Esophagus squamous epithelium (tissue), 5 donors: Measurements from ENCODE around the gene SRC. TPM values are rescaled to one million over a fixed set of nuclear protein-coding genes. Genes with fewer than 3 reads are reported as not detected.

ENCODE experiments used
- DNase-seq: peaks from one replicate; lab custom pipeline; 2025; lab: John Stamatoyannopoulos, UW
- H3K27ac ChIP-seq, 4 donors: fragments of 200-600 bp; sonication (generic); one replicate each; pipeline ENCODE4 v1.5.1; 2016 to 2019; ENCODE audit warnings: mild to moderate bottlenecking in 1 of 4
- H3K27me3 ChIP-seq, 4 donors: fragments of 200-600 bp; sonication (generic); 1 replicate in 3 of 4; 2 replicates in 1 of 4; pipeline versions ENCODE4 v1.5.1 to v1.6.0; 2017 to 2021; ENCODE audit warnings: antibody characterized with exemption in 1 of 4
- H3K36me3 ChIP-seq, 3 donors: fragments of 200-600 bp; sonication (generic); one replicate each; pipeline ENCODE4 v1.5.1; 2016 to 2019
- H3K4me1 ChIP-seq, 3 donors: fragments of 200-600 bp; sonication (generic); one replicate each; pipeline ENCODE4 v1.5.1; 2017 to 2019
- H3K4me3 ChIP-seq, 4 donors: fragments of 200-600 bp; sonication (generic); 1 replicate in 3 of 4; 2 replicates in 1 of 4; pipeline ENCODE4 v1.5.1; 2016 to 2019; ENCODE audit warnings: mild to moderate bottlenecking in 2 of 4, moderate library complexity in 1 of 4
- H3K9me3 ChIP-seq, 3 donors: fragments of 200-600 bp; sonication (generic); one replicate each; pipeline ENCODE4 v1.5.1; 2016 to 2019
- CTCF ChIP-seq, 6 experiments: fragments of 450-650 bp in 4 of 6; fragments of 200-600 bp in 2 of 6; sonication (generic) in 2 of 6; IDR thresholded peaks; one replicate each; pipeline ENCODE4 v1.5.1; 2016 to 2019; ENCODE audit warnings: antibody characterized with exemption in 6 of 6, mild to moderate bottlenecking in 4 of 6, moderate library complexity in 4 of 6
- POLR2A ChIP-seq, 4 donors: fragments of 450-650 bp; IDR thresholded peaks; one replicate each; pipeline ENCODE4 v1.6.1; 2017; ENCODE audit warnings: antibody characterized with exemption in 4 of 4, mild to moderate bottlenecking in 4 of 4, moderate library complexity in 3 of 4
- WGBS, 2 donors: methylation state at CpG; one replicate each; pipeline ENCODE4 v1.1.5; 2018; 5-methylcytosine and 5-hydroxymethylcytosine counted together
- intact Hi-C: fragments of 100-400 bp; cut with DNase I; formaldehyde crosslinking; loops from one replicate; pipeline ENCODE4 v1.15.0; 2022
- total RNA-seq, 4 donors: library from RNA; depleted of rRNA; stranded (reverse); fragments of >200 nt; gene quantifications; one replicate each; pipeline ENCODE4 v1.1.0, GENCODE V29; 2016
- donor health status: DM: yes; HTN: yes; CAD: no.

SRC gene
- total RNA-seq, 4 donors from 2014 or later, result 32.4 to 46.5 (median 39.0) TPM

- Histone ChIP-seq H3K4me1 (peaks cover 6 to 82% (median 34%) of the 10 kb centered on the region in 3 donors), H3K4me3 (no peak overlapping the region), H3K36me3 (peaks cover 0 to 72% (median 4%) of the 10 kb centered on the region in 3 donors), H3K27ac (peak overlapping the region; percentile 75 to 92 (median 88)), H3K27me3 (no peaks in the 10 kb centered on the region), H3K9me3 (no peaks in the 10 kb centered on the region)
- 59 to 82% methylated on average over 5 to 7 of the region's 12 CpGs for WGBS, 2 donors
- intact Hi-C loops, result no loop called here
- no peak for DNase-seq
- no peak for TF ChIP-seq POLR2A (IDR thresholded peaks at IDR 0.05)
- TF ChIP-seq CTCF (IDR thresholded peaks at IDR 0.05), result no peak
Measured at GRCh38 chr20:37315021-37315451, 30.9 kb upstream of the SRC start.

DNA sequence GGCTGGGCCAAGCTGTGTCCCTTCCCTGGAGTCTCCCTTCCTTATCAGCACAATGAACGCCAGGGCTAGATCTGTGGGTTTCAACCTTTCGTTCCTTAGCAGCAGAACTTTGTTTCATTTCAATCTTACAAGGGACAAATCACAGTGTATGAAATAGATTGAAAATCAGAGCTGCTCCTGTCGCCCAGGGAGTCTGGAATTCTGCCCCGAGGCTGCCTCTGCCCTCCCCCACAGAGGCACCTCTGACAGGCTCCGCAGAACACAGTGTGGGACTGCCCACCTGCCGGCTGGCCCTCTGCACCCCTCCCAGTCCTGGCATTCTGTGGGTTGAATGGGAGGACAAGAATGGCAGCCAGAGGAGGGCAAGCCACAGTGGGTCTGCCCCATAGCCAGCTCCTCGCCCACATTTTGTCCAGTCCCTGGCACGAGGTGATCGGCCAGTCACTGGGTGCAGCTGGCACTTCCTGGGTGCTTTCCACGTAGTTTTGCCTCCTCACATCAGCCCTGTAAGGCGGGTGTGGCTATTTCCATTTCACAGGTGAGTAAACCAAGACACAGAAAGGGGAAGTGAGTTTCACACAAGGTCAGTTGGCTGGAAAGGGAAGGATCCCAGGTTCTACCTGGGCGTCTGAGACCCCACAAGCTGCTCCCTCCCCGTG lies 30.4 kb upstream of the SRC start:
- Histone ChIP-seq H3K27ac (peak overlapping the region; percentile 75 to 92 (median 88)), H3K27me3 (no peaks in the 10 kb centered on the region), H3K9me3 (no peaks in the 10 kb centered on the region), H3K36me3 (peaks cover 0 to 67% (median 4%) of the 10 kb centered on the region in 3 donors), H3K4me1 (peaks cover 6 to 76% (median 34%) of the 10 kb centered on the region in 3 donors), H3K4me3 (no peak overlapping the region)
- 59 to 67% methylated on average over 5 to 7 of the region's 13 CpGs for WGBS, 2 donors
- DNase-seq, result no peak
- intact Hi-C loops, result no loop called here
- TF ChIP-seq POLR2A (IDR thresholded peaks at IDR 0.05) (peak in 1 of 4 donors; percentile 16), CTCF (IDR thresholded peaks at IDR 0.05) (no peak)

DNA sequence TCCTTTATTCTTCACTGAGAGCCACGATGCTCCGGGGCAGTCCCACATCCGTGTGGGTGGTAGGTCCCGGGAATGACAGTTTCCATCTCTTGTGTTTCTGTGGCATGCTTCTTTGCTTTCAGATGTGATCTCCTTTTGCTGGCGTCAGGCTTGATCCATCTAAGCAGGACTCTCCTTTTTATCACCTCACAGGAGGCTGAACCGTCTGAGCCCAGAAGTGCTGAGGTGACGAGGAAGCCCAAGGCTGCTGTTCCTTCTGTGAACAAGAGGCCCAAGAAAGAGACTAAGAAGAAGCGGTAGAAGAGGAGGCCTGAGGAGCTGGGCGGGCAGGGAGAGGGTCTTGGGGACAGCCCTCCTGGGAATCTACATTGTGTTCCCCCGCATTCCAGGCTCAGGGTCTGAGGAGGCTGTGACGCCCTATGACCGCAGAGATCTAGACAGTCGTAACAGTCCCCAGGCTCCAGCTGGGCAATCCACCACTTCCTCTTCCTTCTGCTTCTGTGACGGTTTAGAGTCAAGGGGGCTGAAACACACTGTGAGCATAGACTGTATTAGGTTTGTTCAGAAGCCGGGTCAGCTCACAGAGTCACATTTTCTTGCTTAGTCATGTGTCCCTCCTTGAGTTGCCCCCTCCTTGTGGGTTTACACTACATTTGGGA lies 29.7 kb upstream of the SRC start:
- H3K4me3 ChIP-seq, result no peak overlapping the region
- intact Hi-C loops, result no loop called here
- no peak for TF ChIP-seq CTCF (IDR thresholded peaks at IDR 0.05)
- no peak for TF ChIP-seq POLR2A (IDR thresholded peaks at IDR 0.05)
- no peaks in the 10 kb centered on the region for H3K27me3 ChIP-seq
- no peak for DNase-seq
- peak overlapping the region; percentile 75 to 92 (median 88) for H3K27ac ChIP-seq
- WGBS, 2 donors, result 77 to 86% methylated on average over 7 to 12 of the region's 15 CpGs
- H3K9me3 ChIP-seq, result no peaks in the 10 kb centered on the region
- peaks cover 6 to 70% (median 34%) of the 10 kb centered on the region in 3 donors for H3K4me1 ChIP-seq
- peaks cover 0 to 61% (median 4%) of the 10 kb centered on the region in 3 donors for H3K36me3 ChIP-seq

DNA sequence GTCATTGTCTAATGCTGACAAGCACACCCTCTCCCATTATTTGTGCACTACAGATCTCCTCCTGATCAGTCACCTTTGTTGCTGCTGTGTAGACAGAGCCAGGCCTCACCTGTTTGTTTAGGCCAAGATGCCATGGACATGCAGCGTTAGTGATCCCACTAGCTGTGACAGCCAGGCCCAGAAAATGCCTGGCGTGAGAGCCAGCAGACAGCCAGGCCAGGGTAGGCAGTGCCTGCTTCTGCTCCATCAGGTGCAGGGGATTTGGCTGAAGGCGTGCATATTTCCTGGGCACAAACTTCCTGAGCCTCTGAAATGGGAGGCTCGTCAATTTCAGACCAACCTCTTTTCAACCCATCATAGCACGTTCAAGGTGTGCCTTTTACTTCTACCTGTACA lies 29.2 kb upstream of the SRC start:
- Histone ChIP-seq H3K27me3 (no peaks in the 10 kb centered on the region), H3K27ac (peak overlapping the region in 3 of 4 donors; percentile 87 to 92 (median 89)), H3K4me3 (no peak overlapping the region), H3K4me1 (peaks cover 6 to 64% (median 31%) of the 10 kb centered on the region in 3 donors), H3K9me3 (no peaks in the 10 kb centered on the region), H3K36me3 (peaks cover 0 to 57% (median 4%) of the 10 kb centered on the region in 3 donors)
- no peak for DNase-seq
- WGBS, 2 donors, result 78 to 83% methylated on average over 4 of the region's 5 CpGs
- intact Hi-C loops, result no loop called here
- no peak for TF ChIP-seq CTCF (IDR thresholded peaks at IDR 0.05)
- TF ChIP-seq POLR2A (IDR thresholded peaks at IDR 0.05), result no peak

- H3K4me3 ChIP-seq, result no peak overlapping the region
- peaks cover 6 to 59% (median 27%) of the 10 kb centered on the region in 3 donors for H3K4me1 ChIP-seq
- peaks cover 0 to 53% (median 4%) of the 10 kb centered on the region in 3 donors for H3K36me3 ChIP-seq
- WGBS, 2 donors, result 50 to 86% methylated on average over 1 to 5 of the region's 6 CpGs
- intact Hi-C loops, result no loop called here
- H3K9me3 ChIP-seq, result no peaks in the 10 kb centered on the region
- H3K27ac ChIP-seq, result peak overlapping the region in 3 of 4 donors; percentile 9 to 39 (median 34)
- no peaks in the 10 kb centered on the region for H3K27me3 ChIP-seq
- DNase-seq, result no peak
- TF ChIP-seq POLR2A (IDR thresholded peaks at IDR 0.05) (no peak), CTCF (IDR thresholded peaks at IDR 0.05) (no peak)
Measured at GRCh38 chr20:37317316-37317715, 28.6 kb upstream of the SRC start.
